Measurements from ENCODE around the gene TBCCD1. TPM values are rescaled to one million over a fixed set of nuclear protein-coding genes. Genes with fewer than 3 reads are reported as not detected.

The TBCCD1 gene
- total RNA-seq, 2 donors from 2014 or later = 10.4 to 14.3 TPM

GRCh38 chr3:186593862-186594261, 26.7 kb upstream of the TBCCD1 start:
- Histone ChIP-seq H3K4me1 (no peaks in the 10 kb centered on the region), H3K9ac (ENCODE audit: low read depth in 2 of 2, low read length in 2 of 2) (no peak overlapping the region), H3K4me3 (no peak overlapping the region), H3K27me3 (no peaks in the 10 kb centered on the region), H3K9me3 (no peaks in the 10 kb centered on the region), H3K36me3 (no peaks in the 10 kb centered on the region), H3K27ac (no peak overlapping the region)
- intact Hi-C loops (cut with DNase I) = no loop called here
- no peak for TF ChIP-seq CTCF (IDR thresholded peaks at IDR 0.05)
- DNase-seq = no peak

- DNase-seq = no peak
- TF ChIP-seq CTCF (IDR thresholded peaks at IDR 0.05) = no peak
- H3K9ac ChIP-seq (ENCODE audit: low read depth in 2 of 2, low read length in 2 of 2) = no peak overlapping the region
- H3K4me1 ChIP-seq = no peaks in the 10 kb centered on the region
- no peaks in the 10 kb centered on the region for H3K36me3 ChIP-seq
- H3K27me3 ChIP-seq = no peaks in the 10 kb centered on the region
- no peaks in the 10 kb centered on the region for H3K9me3 ChIP-seq
- H3K27ac ChIP-seq = no peak overlapping the region
- no peak overlapping the region for H3K4me3 ChIP-seq
- intact Hi-C loops (cut with DNase I) = no loop called here
Observed at GRCh38 chr3:186592682-186593081, 25.5 kb upstream of the TBCCD1 start.

- intact Hi-C loops (cut with DNase I) = no loop called here
- DNase-seq = no peak
Observed at GRCh38 chr3:186590580-186591295, 23.6 kb upstream of the TBCCD1 start.

GRCh38 chr3:186589856-186590579, 22.9 kb upstream of the TBCCD1 start:
- Histone ChIP-seq H3K36me3 (no peaks in the 10 kb centered on the region), H3K27me3 (no peaks in the 10 kb centered on the region), H3K4me3 (no peak overlapping the region), H3K9ac (ENCODE audit: low read depth in 2 of 2, low read length in 2 of 2) (no peak overlapping the region), H3K9me3 (no peaks in the 10 kb centered on the region), H3K27ac (no peak overlapping the region), H3K4me1 (no peaks in the 10 kb centered on the region)
- intact Hi-C loops (cut with DNase I) = no loop called here
- no peak for TF ChIP-seq CTCF (IDR thresholded peaks at IDR 0.05)
- no peak for DNase-seq

More at GRCh38 chr3:186590580-186591295, 23.6 kb upstream of the TBCCD1 start:
- Histone ChIP-seq H3K36me3 (no peaks in the 10 kb centered on the region), H3K27ac (no peak overlapping the region), H3K4me3 (no peak overlapping the region), H3K9me3 (no peaks in the 10 kb centered on the region), H3K27me3 (no peaks in the 10 kb centered on the region), H3K4me1 (no peaks in the 10 kb centered on the region), H3K9ac (ENCODE audit: low read depth in 2 of 2, low read length in 2 of 2) (no peak overlapping the region)
- TF ChIP-seq CTCF (IDR thresholded peaks at IDR 0.05) = no peak

GRCh38 chr3:186589121-186589520, 22.0 kb upstream of the TBCCD1 start:
- Histone ChIP-seq H3K4me1 (no peaks in the 10 kb centered on the region), H3K9ac (ENCODE audit: low read depth in 2 of 2, low read length in 2 of 2) (no peak overlapping the region), H3K27me3 (no peaks in the 10 kb centered on the region), H3K27ac (no peak overlapping the region), H3K9me3 (no peaks in the 10 kb centered on the region), H3K36me3 (no peaks in the 10 kb centered on the region), H3K4me3 (no peak overlapping the region)
- DNase-seq = no peak
- peak; percentile 14 for TF ChIP-seq CTCF (IDR thresholded peaks at IDR 0.05)
- intact Hi-C loops (cut with DNase I) = no loop called here

All from colonic mucosa (tissue), 4 donors.